ENCODE results near the gene MRPS7.

MRPS7 gene

DNA sequence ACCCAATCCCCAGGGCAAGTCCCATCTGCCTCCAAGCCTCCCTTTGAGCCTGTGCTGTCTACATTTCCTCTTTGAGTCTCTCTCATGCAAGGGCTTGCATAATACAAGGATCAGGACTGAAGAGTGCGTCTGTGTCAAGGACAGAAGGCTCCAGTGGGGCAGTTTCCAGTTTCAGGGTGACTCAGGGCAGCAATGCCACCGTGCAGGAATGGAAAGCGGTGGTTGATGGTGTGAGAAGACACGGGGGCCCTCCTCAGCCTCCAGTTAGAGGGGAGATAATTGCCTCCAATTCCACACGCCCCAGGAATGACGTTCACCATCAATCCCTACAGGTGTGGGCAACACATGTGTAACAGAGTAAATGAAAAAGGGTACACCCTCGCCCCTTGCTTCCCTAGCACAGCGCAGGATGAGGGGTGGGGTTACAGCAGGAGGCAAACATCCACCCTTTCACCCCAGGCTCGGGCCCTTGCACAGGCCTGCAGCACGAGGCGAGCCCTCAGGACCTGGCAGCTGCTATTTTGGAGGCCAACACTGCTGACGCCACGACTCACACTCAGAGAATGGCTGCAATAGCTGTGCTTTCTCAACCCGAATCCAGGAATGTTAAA, 52.4 kb downstream of the MRPS7 start:
- peak; percentile 84 for DNase-seq

DNA sequence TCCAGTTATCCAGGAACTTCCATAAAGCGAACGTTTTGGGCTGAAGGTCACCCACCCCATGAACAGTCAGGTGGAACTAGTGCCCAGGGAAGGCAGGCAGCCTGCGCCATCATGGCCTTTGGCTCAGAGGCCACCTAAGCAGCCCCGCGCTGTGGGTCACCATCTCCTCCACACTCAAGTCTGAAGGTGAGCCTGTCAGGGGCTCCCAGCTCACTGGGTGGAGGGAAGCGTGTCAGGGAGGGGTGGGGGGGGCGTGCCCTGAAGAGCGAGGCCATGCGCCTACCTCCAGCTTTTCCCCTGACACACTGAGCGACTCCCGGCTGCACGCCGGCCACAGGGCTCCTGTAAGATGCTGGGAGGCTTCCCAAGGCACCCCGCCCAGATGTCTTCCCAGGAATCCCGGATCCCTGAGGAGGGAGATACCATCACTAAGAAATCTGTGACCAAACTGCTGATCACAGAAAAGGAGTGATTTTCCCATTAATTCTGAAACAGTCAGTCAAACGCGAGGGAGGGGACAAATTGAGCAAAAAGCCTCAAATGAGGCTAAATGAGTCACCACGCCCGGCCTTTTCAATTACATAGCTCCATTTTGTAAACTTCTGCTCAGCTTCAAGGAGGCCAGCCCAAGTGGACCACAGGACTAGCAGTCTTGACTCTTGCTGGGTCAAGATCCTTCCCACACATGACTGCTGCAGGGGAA, 54.0 kb downstream of the MRPS7 start:
- DNase-seq = no peak

Measured in islet precursor cell (in vitro differentiated cells).